HepG2 (cell line): ENCODE results near the gene RBM8A. TPM values are rescaled to one million over a fixed set of nuclear protein-coding genes. Genes with fewer than 3 reads are reported as not detected.

Experiments used
- ATM ChIP-seq: fragments of 450-650 bp; IDR thresholded peaks from 2 replicates; pipeline ENCODE4 v1.7.1; 2017; ENCODE audit warnings: mild to moderate bottlenecking, borderline replicate concordance
- CEBPG ChIP-seq: IDR thresholded peaks from 2 replicates; pipeline ENCODE4 v1.6.1; 2016
- CREM ChIP-seq, 2 experiments: sonication (generic) in 1 of 2; formaldehyde crosslinking in 1 of 2; IDR thresholded peaks; 2 replicates each; pipeline versions ENCODE4 v1.4.0 to v1.6.1; 2016 to 2020; ENCODE audit warnings: antibody characterized with exemption in 1 of 2, mild to moderate bottlenecking in 1 of 2, missing genetic modification reagents in 1 of 2
- EP300 ChIP-seq, 3 experiments: sonication (generic) in 1 of 3; formaldehyde crosslinking in 1 of 3; IDR thresholded peaks; 2 replicates each; pipeline versions ENCODE4 v1.5.1 to v1.6.1; 2011 to 2020; ENCODE audit warnings: low read depth in 2 of 3, low read length in 2 of 3, borderline replicate concordance in 1 of 3, improper control_type of control experiment in 1 of 3, mild to moderate bottlenecking in 1 of 3, missing genetic modification reagents in 1 of 3, moderate library complexity in 1 of 3
- GMEB1 ChIP-seq: sonication (generic); formaldehyde crosslinking; IDR thresholded peaks from 2 replicates; pipeline ENCODE4 v1.5.1; 2020; ENCODE audit warnings: missing genetic modification reagents, mild to moderate bottlenecking, borderline replicate concordance
- HOMEZ ChIP-seq: IDR thresholded peaks from 2 replicates; pipeline ENCODE4 v1.6.1; 2016; ENCODE audit warnings: low read depth
- HOXA9 ChIP-seq: sonication (generic); formaldehyde crosslinking; IDR thresholded peaks from 2 replicates; pipeline ENCODE4 v1.8.1; 2022; ENCODE audit warnings: missing genetic modification reagents, mild to moderate bottlenecking, moderate library complexity, borderline replicate concordance
- MYNN ChIP-seq: sonication (generic); formaldehyde crosslinking; IDR thresholded peaks from 2 replicates; pipeline ENCODE4 v1.4.0; 2020; ENCODE audit warnings: mild to moderate bottlenecking, low read depth, missing genetic modification reagents
- NR2C2 ChIP-seq: sonication (generic); formaldehyde crosslinking; IDR thresholded peaks from 2 replicates; pipeline ENCODE4 v1.4.0; 2020; ENCODE audit warnings: missing genetic modification reagents, mild to moderate bottlenecking, moderate library complexity, borderline replicate concordance
- PHF20 ChIP-seq: sonication (generic); formaldehyde crosslinking; IDR thresholded peaks from 2 replicates; pipeline ENCODE4 v1.5.0; 2020; ENCODE audit warnings: mild to moderate bottlenecking, missing genetic modification reagents
- POLR2AphosphoS2 ChIP-seq: IDR thresholded peaks from 2 replicates; pipeline ENCODE4 v1.6.1; 2011; ENCODE audit warnings: low read depth, low read length, improper control_type of control experiment
- PRMT3 ChIP-seq: sonication (generic); formaldehyde crosslinking; IDR thresholded peaks from 2 replicates; pipeline ENCODE4 v1.8.1; 2022; ENCODE audit warnings: low read depth, mild to moderate bottlenecking, moderate library complexity, missing genetic modification reagents, borderline replicate concordance
- RAD51 ChIP-seq: fragments of 450-650 bp; IDR thresholded peaks from 2 replicates; pipeline ENCODE4 v1.6.1; 2016; ENCODE audit warnings: borderline replicate concordance
- STAT5B ChIP-seq: sonication (generic); formaldehyde crosslinking; IDR thresholded peaks from 2 replicates; pipeline ENCODE4 v1.4.0; 2020; ENCODE audit warnings: missing genetic modification reagents
- TFDP1 ChIP-seq: IDR thresholded peaks from 2 replicates; pipeline ENCODE4 v1.6.1; 2016; ENCODE audit warnings: missing compliant biosample characterization, missing genetic modification reagents, borderline replicate concordance
- WIZ ChIP-seq: sonication (generic); formaldehyde crosslinking; IDR thresholded peaks from 2 replicates; pipeline ENCODE4 v1.5.1; 2020; ENCODE audit warnings: mild to moderate bottlenecking, missing genetic modification reagents
- ZNF296 ChIP-seq: sonication (generic); formaldehyde crosslinking; conservative IDR thresholded peaks from 2 replicates; pipeline ENCODE4 v1.5.0; 2020; ENCODE audit warnings: mild to moderate bottlenecking, missing genetic modification reagents
- ZNF7 ChIP-seq: IDR thresholded peaks from 2 replicates; pipeline ENCODE4 v1.6.1; 2016; ENCODE audit warnings: missing biosample characterization, missing genetic modification reagents
- polyA plus RNA-seq, 8 experiments: library from polyadenylated mRNA; depleted of rRNA in 3 of 8; stranded (reverse) in 7 of 8; unstranded in 1 of 8; fragments of >200 nt; fragmentation: Illumina TruSeq in 4 of 8; extraction: Trizol in 4 of 8; gene quantifications; 2 replicates each; pipeline versions ENCODE4 v1.2.1 to v1.2.3, GENCODE V29; 2011 to 2016; ENCODE audit warnings: low read depth in 4 of 8, missing spikeins in 1 of 8, mixed read lengths in 1 of 8; ENCODE audit not compliant: insufficient read depth in 1 of 8
- total RNA-seq, 5 experiments: library from RNA; depleted of rRNA; stranded (reverse); fragments of >200 nt; fragmentation: Illumina TruSeq; extraction: Trizol; gene quantifications; 2 replicates each; pipeline ENCODE4 v1.2.3, GENCODE V29; 2016; ENCODE audit warnings: low read depth in 1 of 5
- TF ChIP-seq, protein P1 (sequence below): sonication (generic); formaldehyde crosslinking; IDR thresholded peaks from 2 replicates; pipeline ENCODE4 v1.8.0; 2022; ENCODE audit warnings: missing genetic modification reagents, mild to moderate bottlenecking, moderate library complexity, borderline replicate concordance
- TF ChIP-seq, protein P2 (sequence below): IDR thresholded peaks from 2 replicates; pipeline ENCODE4 v1.6.1; 2016

Gene RBM8A
- total and polyA plus RNA-seq, 2 of the 13 experiments (the other 11 are each of a cell fraction or from before 2014, with no cell fraction given), result 106 to 162 TPM

GRCh38 chr1:145957443-145958319, 30.4 kb upstream of the RBM8A start, which contains the start of gene LIX1L (continued):
- 0 out of 2 replicates have a peak, but pooled peaks have one; percentile 23 for TF ChIP-seq PHF20 (CRISPR knock-in tag)
- TF ChIP-seq PRMT3, result no peak
- no peak for TF ChIP-seq WIZ (CRISPR knock-in tag)
- no peak for TF ChIP-seq HOMEZ (CRISPR knock-in tag)
- no peak for TF ChIP-seq EP300 (IDR thresholded peaks at IDR 0.05; ENCODE audit: low read depth in 2 of 2, low read length in 2 of 2)
- no peak for TF ChIP-seq EP300 (CRISPR knock-in tag; IDR thresholded peaks at IDR 0.05; ENCODE audit: borderline replicate concordance)
- no peak for TF ChIP-seq ATM
- TF ChIP-seq, protein P1, sequence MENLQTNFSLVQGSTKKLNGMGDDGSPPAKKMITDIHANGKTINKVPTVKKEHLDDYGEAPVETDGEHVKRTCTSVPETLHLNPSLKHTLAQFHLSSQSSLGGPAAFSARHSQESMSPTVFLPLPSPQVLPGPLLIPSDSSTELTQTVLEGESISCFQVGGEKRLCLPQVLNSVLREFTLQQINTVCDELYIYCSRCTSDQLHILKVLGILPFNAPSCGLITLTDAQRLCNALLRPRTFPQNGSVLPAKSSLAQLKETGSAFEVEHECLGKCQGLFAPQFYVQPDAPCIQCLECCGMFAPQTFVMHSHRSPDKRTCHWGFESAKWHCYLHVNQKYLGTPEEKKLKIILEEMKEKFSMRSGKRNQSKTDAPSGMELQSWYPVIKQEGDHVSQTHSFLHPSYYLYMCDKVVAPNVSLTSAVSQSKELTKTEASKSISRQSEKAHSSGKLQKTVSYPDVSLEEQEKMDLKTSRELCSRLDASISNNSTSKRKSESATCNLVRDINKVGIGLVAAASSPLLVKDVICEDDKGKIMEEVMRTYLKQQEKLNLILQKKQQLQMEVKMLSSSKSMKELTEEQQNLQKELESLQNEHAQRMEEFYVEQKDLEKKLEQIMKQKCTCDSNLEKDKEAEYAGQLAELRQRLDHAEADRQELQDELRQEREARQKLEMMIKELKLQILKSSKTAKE (CRISPR knock-in tag), result peak; percentile 61; the same call in 1 of the 2 replicates
- no peak for TF ChIP-seq HOXA9 (CRISPR knock-in tag)
- no peak for TF ChIP-seq RAD51
- no peak for TF ChIP-seq STAT5B (CRISPR knock-in tag)
- TF ChIP-seq NR2C2 (CRISPR knock-in tag), result no peak
- no peak for TF ChIP-seq MYNN (CRISPR knock-in tag)
- TF ChIP-seq CREM (IDR thresholded peaks at IDR 0.05), result peak; percentile 17; the same call in 1 of the 2 replicates
- no peak for TF ChIP-seq CREM (CRISPR knock-in tag; IDR thresholded peaks at IDR 0.05)
- no peak; the same call in 1 of the 2 replicates for TF ChIP-seq GMEB1
- TF ChIP-seq POLR2AphosphoS2, result no peak
- TF ChIP-seq ZNF296, result no peak
- no peak for TF ChIP-seq CEBPG (CRISPR knock-in tag)
- no peak for TF ChIP-seq TFDP1 (CRISPR knock-in tag)
- TF ChIP-seq, protein P2, sequence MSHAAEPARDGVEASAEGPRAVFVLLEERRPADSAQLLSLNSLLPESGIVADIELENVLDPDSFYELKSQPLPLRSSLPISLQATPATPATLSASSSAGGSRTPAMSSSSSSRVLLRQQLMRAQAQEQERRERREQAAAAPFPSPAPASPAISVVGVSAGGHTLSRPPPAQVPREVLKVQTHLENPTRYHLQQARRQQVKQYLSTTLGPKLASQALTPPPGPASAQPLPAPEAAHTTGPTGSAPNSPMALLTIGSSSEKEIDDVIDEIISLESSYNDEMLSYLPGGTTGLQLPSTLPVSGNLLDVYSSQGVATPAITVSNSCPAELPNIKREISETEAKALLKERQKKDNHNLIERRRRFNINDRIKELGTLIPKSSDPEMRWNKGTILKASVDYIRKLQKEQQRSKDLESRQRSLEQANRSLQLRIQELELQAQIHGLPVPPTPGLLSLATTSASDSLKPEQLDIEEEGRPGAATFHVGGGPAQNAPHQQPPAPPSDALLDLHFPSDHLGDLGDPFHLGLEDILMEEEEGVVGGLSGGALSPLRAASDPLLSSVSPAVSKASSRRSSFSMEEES (CRISPR knock-in tag), result no peak
- no peak for TF ChIP-seq ZNF7
